ENCODE measurements around the gene LMO7. TPM values are rescaled to one million over a fixed set of nuclear protein-coding genes. Genes with fewer than 3 reads are reported as not detected.

Gene LMO7
- total and polyA plus RNA-seq, 2 of the 8 experiments (the other 6 are each of a cell fraction or from before 2014, with no cell fraction given): 8.1 to 28.3 TPM

GRCh38 chr13:75736173-75736572, 100.0 kb downstream of the LMO7 start (continued):
- TF ChIP-seq RXRA (IDR thresholded peaks at IDR 0.05; ENCODE audit: insufficient read depth, low read depth, low read length): no peak
- no peak for TF ChIP-seq SP1 (IDR thresholded peaks at IDR 0.05; ENCODE audit: low read depth, low read length)
- no peak for TF ChIP-seq TCF12 (IDR thresholded peaks at IDR 0.05; ENCODE audit: low read depth, low read length)
- TF ChIP-seq CTBP2 (IDR thresholded peaks at IDR 0.05; ENCODE audit: borderline replicate concordance, insufficient read depth, insufficient read length, low read length): no peak
